ENCODE measurements around the gene IFT172.

DNA sequence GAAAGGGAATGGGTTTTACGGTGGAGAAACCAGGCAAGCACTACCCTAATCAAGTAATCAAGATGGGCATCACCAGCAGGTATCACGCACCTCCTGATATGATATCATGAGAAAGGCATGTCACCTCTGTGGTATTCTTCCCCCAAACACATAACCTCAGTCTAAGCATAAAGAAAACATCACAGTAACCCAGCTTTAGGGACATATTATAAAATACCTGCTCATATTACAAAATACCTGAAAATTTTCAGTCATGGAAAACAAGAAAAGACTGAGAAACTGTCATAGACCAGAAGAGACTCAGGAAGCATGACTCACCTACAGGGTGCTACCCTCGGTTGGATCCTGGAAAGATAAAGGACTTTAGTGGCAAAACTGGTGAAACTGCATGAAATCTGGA, 37.6 kb upstream of the IFT172 start:
- TF ChIP-seq, protein P1, sequence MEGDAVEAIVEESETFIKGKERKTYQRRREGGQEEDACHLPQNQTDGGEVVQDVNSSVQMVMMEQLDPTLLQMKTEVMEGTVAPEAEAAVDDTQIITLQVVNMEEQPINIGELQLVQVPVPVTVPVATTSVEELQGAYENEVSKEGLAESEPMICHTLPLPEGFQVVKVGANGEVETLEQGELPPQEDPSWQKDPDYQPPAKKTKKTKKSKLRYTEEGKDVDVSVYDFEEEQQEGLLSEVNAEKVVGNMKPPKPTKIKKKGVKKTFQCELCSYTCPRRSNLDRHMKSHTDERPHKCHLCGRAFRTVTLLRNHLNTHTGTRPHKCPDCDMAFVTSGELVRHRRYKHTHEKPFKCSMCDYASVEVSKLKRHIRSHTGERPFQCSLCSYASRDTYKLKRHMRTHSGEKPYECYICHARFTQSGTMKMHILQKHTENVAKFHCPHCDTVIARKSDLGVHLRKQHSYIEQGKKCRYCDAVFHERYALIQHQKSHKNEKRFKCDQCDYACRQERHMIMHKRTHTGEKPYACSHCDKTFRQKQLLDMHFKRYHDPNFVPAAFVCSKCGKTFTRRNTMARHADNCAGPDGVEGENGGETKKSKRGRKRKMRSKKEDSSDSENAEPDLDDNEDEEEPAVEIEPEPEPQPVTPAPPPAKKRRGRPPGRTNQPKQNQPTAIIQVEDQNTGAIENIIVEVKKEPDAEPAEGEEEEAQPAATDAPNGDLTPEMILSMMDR (IDR thresholded peaks at IDR 0.05): no peak
- no peak for TF ChIP-seq POLR2A (IDR thresholded peaks at IDR 0.05)
